Neural cell (in vitro differentiated cells): ENCODE data around the gene MCFD2. TPM values are rescaled to one million over a fixed set of nuclear protein-coding genes. Genes with fewer than 3 reads are reported as not detected.
"Not testable (repeated sequence)": the region's sequence is repeated elsewhere in the genome, so short reads cannot be mapped to it uniquely, and the experiment has no call there.

ENCODE experiments used
- H2AFZ ChIP-seq: fragments of 200-600, 300-800 bp; sonication (generic), shearing (Covaris generic); 2 replicates; pipeline ENCODE4 v1.6.0; 2014; ENCODE audit warnings: low read depth, mild to moderate bottlenecking, antibody characterized with exemption, low read length, moderate library complexity
- H3F3A ChIP-seq: fragments of 200-600 bp; shearing (Covaris generic); 2 replicates; pipeline ENCODE4 v1.6.1; 2016; ENCODE audit warnings: mild to moderate bottlenecking, moderate library complexity, mixed read lengths, antibody characterized with exemption, low read length; ENCODE audit not compliant: insufficient read depth, poor library complexity, severe bottlenecking
- H3K27ac ChIP-seq: fragments of 200-600, 300-800 bp; sonication (generic), shearing (Covaris generic); 2 replicates; pipeline ENCODE4 v1.5.1; 2014; ENCODE audit warnings: mild to moderate bottlenecking, low read length, moderate library complexity
- H3K27me3 ChIP-seq: fragments of 300-800, 200-600 bp; sonication (generic), shearing (Covaris generic); 2 replicates; pipeline ENCODE4 v1.6.0; 2014; ENCODE audit warnings: mild to moderate bottlenecking, low read depth, low read length, moderate library complexity; ENCODE audit not compliant: insufficient read depth
- H3K36me3 ChIP-seq: fragments of 300-800, 200-600 bp; sonication (generic), shearing (Covaris generic); 2 replicates; pipeline ENCODE4 v1.5.1; 2014; ENCODE audit warnings: mild to moderate bottlenecking, antibody characterized with exemption, low read length, moderate library complexity; ENCODE audit not compliant: insufficient read depth
- H3K4me2 ChIP-seq: fragments of 300-800, 200-600 bp; sonication (generic), shearing (Covaris generic); 2 replicates; pipeline ENCODE4 v1.6.0; 2014; ENCODE audit warnings: mild to moderate bottlenecking, low read length
- H3K4me3 ChIP-seq: fragments of 300-800, 200-600 bp; sonication (generic), shearing (Covaris generic); 2 replicates; pipeline ENCODE4 v1.5.1; 2014; ENCODE audit warnings: mild to moderate bottlenecking, low read length, moderate library complexity
- H3K79me2 ChIP-seq: fragments of 200-600 bp; shearing (Covaris generic); replicated peaks from 2 replicates; pipeline ENCODE4 v1.6.0; 2014; ENCODE audit warnings: mild to moderate bottlenecking, low read length, moderate library complexity; ENCODE audit not compliant: insufficient read depth
- H3K9ac ChIP-seq: fragments of 300-800, 200-600 bp; sonication (generic), shearing (Covaris generic); 2 replicates; pipeline ENCODE4 v1.6.1; 2016; ENCODE audit warnings: mild to moderate bottlenecking, low read length, mixed read lengths
- H3K9me2 ChIP-seq: fragments of 200-600 bp; shearing (Covaris generic); 2 replicates; pipeline ENCODE4 v1.6.1; 2016; ENCODE audit warnings: mild to moderate bottlenecking, low read length, mixed read lengths; ENCODE audit not compliant: insufficient read depth
- H3K9me3 ChIP-seq: fragments of 200-600, 300-800 bp; sonication (generic), shearing (Covaris generic); 2 replicates; pipeline ENCODE4 v1.6.1; 2016; ENCODE audit warnings: mild to moderate bottlenecking, mixed run types, low read length, moderate library complexity, mixed read lengths
- H4K20me1 ChIP-seq: fragments of 200-600 bp; shearing (Covaris generic); 2 replicates; pipeline ENCODE4 v1.6.1; 2016; ENCODE audit warnings: mild to moderate bottlenecking, mixed run types; ENCODE audit not compliant: insufficient read depth
- CTCF ChIP-seq: fragments of 450-650 bp; IDR thresholded peaks from 2 replicates; pipeline ENCODE4 v1.5.1; 2014; ENCODE audit warnings: antibody characterized with exemption, mild to moderate bottlenecking, moderate library complexity; ENCODE audit not compliant: poor library complexity, severe bottlenecking
- EP300 ChIP-seq: fragments of 450-650 bp; conservative IDR thresholded peaks from 2 replicates; pipeline ENCODE4 v1.6.1; 2014; ENCODE audit warnings: antibody characterized with exemption, mild to moderate bottlenecking, moderate library complexity; ENCODE audit not compliant: poor library complexity, severe bottlenecking
- EZH2 ChIP-seq: fragments of 200-600, 300-800 bp; shearing (Covaris generic), sonication (generic); IDR thresholded peaks from 2 replicates; pipeline ENCODE4 v1.6.1; 2014; ENCODE audit warnings: antibody characterized with exemption, low read length, borderline replicate concordance, mild to moderate bottlenecking; ENCODE audit not compliant: insufficient read depth, poor library complexity, severe bottlenecking
- REST ChIP-seq: IDR thresholded peaks from 2 replicates; pipeline ENCODE4 v1.6.1; 2012; ENCODE audit warnings: borderline replicate concordance
- SMC3 ChIP-seq: fragments of 450-650 bp; conservative IDR thresholded peaks from 2 replicates; pipeline ENCODE4 v1.6.1; 2014; ENCODE audit warnings: antibody characterized with exemption, mild to moderate bottlenecking, moderate library complexity; ENCODE audit not compliant: poor library complexity
- TAF1 ChIP-seq: IDR thresholded peaks from 2 replicates; pipeline ENCODE4 v1.6.1; 2012; ENCODE audit warnings: low read depth
- polyA plus RNA-seq: library from polyadenylated mRNA; depleted of rRNA; stranded (reverse); fragments of >200 nt; gene quantifications from 2 replicates; pipeline ENCODE4 v1.2.3, GENCODE V29; 2014

Gene MCFD2
- polyA plus RNA-seq, 1 donor from 2014 or later: 78.8 TPM

DNA sequence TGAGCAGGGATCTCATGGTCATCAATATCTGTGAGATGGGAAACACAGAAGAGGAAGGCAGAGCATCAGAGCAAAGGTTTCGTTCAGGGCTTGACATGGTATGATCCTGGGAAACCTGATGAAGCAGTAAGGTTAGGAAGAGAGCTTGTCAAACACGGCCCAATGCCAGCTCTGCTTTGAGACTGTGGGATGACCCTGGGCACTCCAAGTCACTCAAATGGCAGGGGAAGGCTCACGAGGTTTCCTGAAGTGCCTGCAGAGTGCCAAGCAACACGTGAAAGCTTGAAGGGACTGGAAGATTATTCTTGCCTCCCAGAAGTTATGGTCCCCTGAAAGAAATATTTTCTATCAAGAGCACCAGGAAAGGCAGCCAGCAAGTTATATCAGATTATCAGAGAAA, 6.5 kb downstream of the MCFD2 start:
- H3K27ac ChIP-seq: no peak overlapping the region
- no peaks in the 10 kb centered on the region for H3K36me3 ChIP-seq
- no peaks in the 10 kb centered on the region for H3F3A ChIP-seq
- H3K27me3 ChIP-seq: no peaks in the 10 kb centered on the region
- TF ChIP-seq TAF1 (no peak), EZH2 (no peak), SMC3 (no peak), REST (no peak), CTCF (no peak), EP300 (no peak)
- peaks cover 18% of the 10 kb centered on the region for H3K79me2 ChIP-seq
- H3K9ac ChIP-seq: no peak overlapping the region
- no peaks in the 10 kb centered on the region for H3K9me3 ChIP-seq
- H3K4me3 ChIP-seq: no peak overlapping the region
- no peak overlapping the region for H2AFZ ChIP-seq
- H3K4me2 ChIP-seq: no peak overlapping the region
- H4K20me1 ChIP-seq: no peaks in the 10 kb centered on the region
- H3K9me2 ChIP-seq: no peaks in the 10 kb centered on the region

GRCh38 chr2:46904908-46905678, 10.5 kb downstream of the MCFD2 start:
- H3K79me2 ChIP-seq, H3K36me3 ChIP-seq, H3K9ac ChIP-seq, H3K27me3 ChIP-seq, H3K4me2 ChIP-seq, H3K9me3 ChIP-seq, H2AFZ ChIP-seq, H3K27ac ChIP-seq, H3K4me3 ChIP-seq, H3K9me2 ChIP-seq, H3F3A ChIP-seq, H4K20me1 ChIP-seq: not testable (repeated sequence)

DNA sequence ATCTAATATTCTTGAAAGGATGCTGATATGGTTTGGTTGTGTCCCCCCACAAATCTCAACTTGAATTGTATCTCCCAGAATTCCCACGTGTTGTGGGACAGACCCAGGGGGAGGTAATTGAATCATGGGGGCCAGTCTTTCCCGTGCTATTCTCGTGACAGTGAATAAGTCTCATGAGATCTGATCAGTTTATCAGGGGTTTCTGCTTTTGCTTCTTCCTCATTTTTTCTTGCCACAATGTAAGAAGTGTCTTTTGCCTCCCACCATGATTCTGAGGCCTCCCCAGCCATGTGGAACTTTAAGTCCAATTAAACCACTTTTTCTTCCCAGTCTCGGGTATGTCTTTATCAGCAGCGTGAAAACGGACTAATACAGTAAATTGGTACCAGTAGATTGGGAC, 12.6 kb downstream of the MCFD2 start:
- not testable (repeated sequence) for H3K36me3 ChIP-seq, H3K4me3 ChIP-seq

More for the DNA sequence above, 12.6 kb downstream of the MCFD2 start:
- not testable (repeated sequence) for H3K79me2 ChIP-seq, H4K20me1 ChIP-seq, H3K27ac ChIP-seq, H3K9me2 ChIP-seq, H3K9ac ChIP-seq, H3K27me3 ChIP-seq, H2AFZ ChIP-seq, H3K9me3 ChIP-seq, H3K4me2 ChIP-seq, H3F3A ChIP-seq
